Spleen (tissue), 11 donors: ENCODE data around the gene ALG14. TPM values are rescaled to one million over a fixed set of nuclear protein-coding genes. Genes with fewer than 3 reads are reported as not detected.

Source experiments
- DNase-seq: peaks from one replicate; pipeline ENCODE4 v3.0.0-alpha.2; 2020
- H3K27ac ChIP-seq, 8 donors: fragments of 200-600 bp; sonication (generic) in 7 of 8; 1 replicate in 4 of 8; 2 replicates in 4 of 8; pipeline versions ENCODE4 v1.5.0 to v1.8.0; 2016 to 2021; ENCODE audit warnings: inconsistent platforms in 4 of 8, mild to moderate bottlenecking in 4 of 8, moderate library complexity in 1 of 8
- H3K27me3 ChIP-seq, 7 donors: fragments of 200-600 bp; sonication (generic) in 6 of 7; replicated peaks in 1 of 7; 1 replicate in 4 of 7; 2 replicates in 3 of 7; pipeline versions ENCODE4 v1.5.0 to v1.8.0; 2016 to 2021; ENCODE audit warnings: inconsistent platforms in 3 of 7, mild to moderate bottlenecking in 1 of 7
- H3K36me3 ChIP-seq, 6 donors: fragments of 200-600 bp; sonication (generic) in 5 of 6; 1 replicate in 4 of 6; 2 replicates in 2 of 6; pipeline versions ENCODE4 v1.5.0 to v1.8.0; 2016 to 2021; ENCODE audit warnings: inconsistent platforms in 2 of 6
- H3K4me1 ChIP-seq, 6 donors: fragments of 200-600 bp; sonication (generic) in 5 of 6; 1 replicate in 3 of 6; 2 replicates in 3 of 6; pipeline versions ENCODE4 v1.5.0 to v1.8.0; 2016 to 2021; ENCODE audit warnings: inconsistent platforms in 3 of 6
- H3K4me3 ChIP-seq, 8 donors: fragments of 200-600 bp; sonication (generic) in 7 of 8; 1 replicate in 4 of 8; 2 replicates in 4 of 8; pipeline versions ENCODE4 v1.5.0 to v1.8.0; 2016 to 2021; ENCODE audit warnings: inconsistent platforms in 4 of 8, mild to moderate bottlenecking in 4 of 8, moderate library complexity in 2 of 8
- H3K9me3 ChIP-seq, 8 donors: fragments of 200-600 bp; sonication (generic) in 7 of 8; 1 replicate in 4 of 8; 2 replicates in 4 of 8; pipeline versions ENCODE4 v1.5.0 to v1.8.0; 2016 to 2021; ENCODE audit warnings: inconsistent platforms in 4 of 8
- CTCF ChIP-seq, 11 experiments: fragments of 200-600 bp in 7 of 11; fragments of 450-650 bp in 4 of 11; sonication (generic) in 4 of 11; IDR thresholded peaks in 8 of 11; conservative IDR thresholded peaks in 3 of 11; 1 replicate in 7 of 11; 2 replicates in 4 of 11; pipeline versions ENCODE4 v1.4.0 to v1.8.0; 2016 to 2021; ENCODE audit warnings: antibody characterized with exemption in 11 of 11, inconsistent platforms in 4 of 11, mild to moderate bottlenecking in 1 of 11
- POLR2A ChIP-seq, 3 donors: fragments of 450-650 bp; IDR thresholded peaks; one replicate each; pipeline ENCODE4 v1.5.1; 2017; ENCODE audit warnings: antibody characterized with exemption in 3 of 3, mild to moderate bottlenecking in 1 of 3
- POLR2AphosphoS5 ChIP-seq, 3 donors: sonication (generic); formaldehyde crosslinking; IDR thresholded peaks; one replicate each; pipeline ENCODE4 v1.5.1; 2017; ENCODE audit warnings: antibody characterized with exemption in 3 of 3
- WGBS, 5 donors: extraction: QIAGEN DNeasy Blood & Tissue Kit in 3 of 5; methylation state at CpG; one replicate each; pipeline versions ENCODE4 v1.1.5 to v1.1.7; 2013 to 2018; 5-methylcytosine and 5-hydroxymethylcytosine counted together
- intact Hi-C: fragments of 100-400 bp; cut with DNase I; formaldehyde crosslinking; loops from one replicate; pipeline ENCODE4 v1.15.0; 2023; ENCODE audit warnings: low total_unique reads
- polyA plus RNA-seq, 3 donors: library from polyadenylated mRNA; stranded (reverse); fragments of 200-250 nt; gene quantifications; one replicate each; pipeline ENCODE4 v1.2.1, GENCODE V29; 2013
- total RNA-seq, 7 donors: library from RNA; depleted of rRNA in 3 of 7; stranded (reverse); fragments of >200 nt in 3 of 7; fragmentation: NEBNext Ultra II Directional in 4 of 7; extraction: Animal tissue kit (Norgen Biotek cat#: 25700) in 4 of 7; gene quantifications; one replicate each; pipeline versions ENCODE4 v1.1.0 to v1.2.1, GENCODE V29; 2016 to 2021
- donor health status: healthy with polysubstance abuse.
- donor health status: DM: no; HTN: no; CAD: no; lungs with moderate emphysema.
- donor health status: DM: no; HTN: no; CAD: no.
- donor health status: Bipolar disorder and iron deficiency.
- donor health status: healthy.
- donor health status: DM: no; HTN: no; CAD: no.
- donor health status: DM: yes; HTN: yes; CAD: no.

Gene ALG14
- total and polyA plus RNA-seq, 10 donors: 0.78 to 6.0 (median 1.2) TPM

GRCh38 chr1:94929351-94930217 is 143.2 kb downstream of the ALG14 start:
- no peak for TF ChIP-seq POLR2A (IDR thresholded peaks at IDR 0.05)
- TF ChIP-seq CTCF (IDR thresholded peaks at IDR 0.05 in 8 of 11, conservative IDR thresholded peaks at IDR 0.05 in 3 of 11): no peak
- no peak for TF ChIP-seq POLR2AphosphoS5 (IDR thresholded peaks at IDR 0.05)
- Histone ChIP-seq H3K4me1 (peaks cover 4 to 53% (median 34%) of the 10 kb centered on the region in 6 donors), H3K36me3 (no peaks in the 10 kb centered on the region), H3K4me3 (peak overlapping the region in 2 of 8 donors; percentile 67 to 76), H3K27me3 (peaks cover 0 to 43% (median 16%) of the 10 kb centered on the region in 7 donors), H3K27ac (no peak overlapping the region), H3K9me3 (no peaks in the 10 kb centered on the region)
- no peak for DNase-seq
- 81 to 87% (median 86%) methylated on average over 11 of the region's 11 CpGs for WGBS, 5 donors
- intact Hi-C loops: no loop called here

- no peaks in the 10 kb centered on the region for H3K36me3 ChIP-seq
- intact Hi-C loops: no loop called here
- H3K27me3 ChIP-seq: peaks cover 0 to 50% (median 16%) of the 10 kb centered on the region in 7 donors
- H3K4me1 ChIP-seq: peaks cover 4 to 64% (median 44%) of the 10 kb centered on the region in 6 donors
- TF ChIP-seq POLR2A (IDR thresholded peaks at IDR 0.05) (no peak), CTCF (IDR thresholded peaks at IDR 0.05 in 8 of 11, conservative IDR thresholded peaks at IDR 0.05 in 3 of 11) (no peak), POLR2AphosphoS5 (IDR thresholded peaks at IDR 0.05) (no peak)
- peak overlapping the region in 5 of 8 donors; percentile 5 to 76 (median 67) for H3K4me3 ChIP-seq
- no peak for DNase-seq
- H3K27ac ChIP-seq: peak overlapping the region in 7 of 8 donors; percentile 92 to 95 (median 94)
- H3K9me3 ChIP-seq: no peaks in the 10 kb centered on the region
- WGBS, 5 donors: 72 to 80% (median 77%) methylated on average over 7 of the region's 7 CpGs
Observed at GRCh38 chr1:94928293-94928939, 144.3 kb downstream of the ALG14 start.

GRCh38 chr1:94927405-94928175 is 145.2 kb downstream of the ALG14 start:
- Histone ChIP-seq H3K4me1 (peaks cover 6 to 71% (median 51%) of the 10 kb centered on the region in 6 donors), H3K27me3 (peaks cover 0 to 50% (median 16%) of the 10 kb centered on the region in 7 donors), H3K4me3 (peak overlapping the region; percentile 59 to 76 (median 60)), H3K9me3 (no peaks in the 10 kb centered on the region), H3K27ac (peak overlapping the region; percentile 69 to 95 (median 94)), H3K36me3 (no peaks in the 10 kb centered on the region)
- no peak for DNase-seq
- intact Hi-C loops: no loop called here
- TF ChIP-seq POLR2AphosphoS5 (IDR thresholded peaks at IDR 0.05) (no peak), POLR2A (IDR thresholded peaks at IDR 0.05) (no peak), CTCF (IDR thresholded peaks at IDR 0.05 in 8 of 11, conservative IDR thresholded peaks at IDR 0.05 in 3 of 11) (no peak)
- WGBS, 5 donors: 15 to 29% (median 19%) methylated on average over 28 to 40 of the region's 40 CpGs
